NCI-H2227 treated with DMSO at 0.1 percent for 48 hours (cell line): ENCODE measurements around the gene FUT6.
"Not testable (repeated sequence)": the region's sequence is repeated elsewhere in the genome, so short reads cannot be mapped to it uniquely, and the experiment has no call there.

ENCODE experiments used
- DNase-seq: peaks from one replicate; lab custom pipeline; 2025; lab: John Stamatoyannopoulos, UW

FUT6 gene

GRCh38 chr19:5785423-5785822, 54.1 kb downstream of the FUT6 start:
- no peak for DNase-seq

- DNase-seq: no peak
Observed at GRCh38 chr19:5784581-5785147, 54.8 kb downstream of the FUT6 start, which contains the start of gene PRR22. TSS of gene PRR22 (minus strand) at chr19:5784746. CDS start at chr19:5784660, 86 bp downstream.

- DNase-seq: no peak
Observed at GRCh38 chr19:5782945-5783919, 56.3 kb downstream of the FUT6 start.

DNA sequence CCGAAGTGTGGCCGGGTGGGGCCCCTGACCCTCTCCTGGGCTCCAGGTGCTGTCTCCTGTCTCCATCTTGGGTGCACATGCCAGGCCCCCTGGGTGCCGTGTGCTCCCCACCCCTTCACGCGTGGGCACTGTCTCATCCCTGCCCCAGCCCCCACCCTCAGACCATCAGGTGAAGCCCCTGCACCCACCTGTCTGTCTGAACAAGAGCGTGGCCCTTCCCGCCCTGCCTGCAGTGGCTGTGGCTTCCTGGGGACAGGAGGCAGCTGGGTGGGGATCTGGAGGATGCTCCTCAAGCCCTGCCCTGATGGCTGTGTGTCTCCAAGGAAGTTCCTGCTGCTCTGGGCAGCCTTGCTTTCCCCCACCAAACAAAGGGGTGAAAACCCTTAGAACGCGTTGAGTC, 57.2 kb downstream of the FUT6 start:
- no peak for DNase-seq

- DNase-seq: not testable (repeated sequence)
Observed at GRCh38 chr19:5780916-5781315, 58.6 kb downstream of the FUT6 start.
